Activated naive CD4-positive, alpha-beta T cell treated with anti-CD3 and anti-CD28 coated beads, Interleukin-2, amount 50 U/mL, for 24 hours (primary cell): Measurements from ENCODE around the gene CSDE1.

Experiments
- H3K27ac Mint-ChIP-seq: one replicate; pipeline ENCODE4 v1.8.0; 2021; ENCODE audit warnings: mild to moderate bottlenecking, mixed read lengths
- H3K27me3 Mint-ChIP-seq: one replicate; pipeline ENCODE4 v1.8.0; 2021; ENCODE audit warnings: mixed read lengths
- H3K36me3 Mint-ChIP-seq: one replicate; pipeline ENCODE4 v1.8.0; 2021; ENCODE audit warnings: mixed read lengths
- H3K4me1 Mint-ChIP-seq: one replicate; pipeline ENCODE4 v1.8.0; 2021; ENCODE audit warnings: mixed read lengths
- H3K4me3 Mint-ChIP-seq: one replicate; pipeline ENCODE4 v1.8.0; 2021; ENCODE audit warnings: mild to moderate bottlenecking, mixed read lengths
- H3K9me3 Mint-ChIP-seq: one replicate; pipeline ENCODE4 v1.8.0; 2021; ENCODE audit warnings: mixed read lengths

The CSDE1 gene

DNA sequence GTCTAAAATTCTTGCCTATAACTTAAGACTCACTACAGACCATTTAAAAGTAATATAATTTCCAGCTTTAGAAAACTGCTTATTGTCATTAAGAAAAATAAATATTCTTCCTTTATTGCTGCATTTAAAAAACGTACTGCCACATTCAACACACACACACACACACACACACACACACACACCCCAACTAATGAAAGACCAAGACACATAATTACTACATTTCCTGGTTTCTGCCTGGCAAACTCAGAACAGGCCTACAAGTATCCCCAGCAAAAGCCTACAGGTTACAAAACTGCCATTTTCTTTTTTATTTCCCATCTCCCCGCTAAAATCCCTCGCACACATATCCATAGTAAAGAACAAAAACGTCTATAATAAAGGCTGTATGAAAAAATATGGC is 89.4 kb downstream of the CSDE1 start:
- peaks cover 6% of the 10 kb centered on the region for H3K4me1 Mint-ChIP-seq
- no peaks in the 10 kb centered on the region for H3K9me3 Mint-ChIP-seq
- no peak overlapping the region for H3K27ac Mint-ChIP-seq
- H3K27me3 Mint-ChIP-seq, result peaks cover 4% of the 10 kb centered on the region
- peaks cover 2% of the 10 kb centered on the region for H3K36me3 Mint-ChIP-seq
- peak overlapping the region; percentile 55 for H3K4me3 Mint-ChIP-seq

DNA sequence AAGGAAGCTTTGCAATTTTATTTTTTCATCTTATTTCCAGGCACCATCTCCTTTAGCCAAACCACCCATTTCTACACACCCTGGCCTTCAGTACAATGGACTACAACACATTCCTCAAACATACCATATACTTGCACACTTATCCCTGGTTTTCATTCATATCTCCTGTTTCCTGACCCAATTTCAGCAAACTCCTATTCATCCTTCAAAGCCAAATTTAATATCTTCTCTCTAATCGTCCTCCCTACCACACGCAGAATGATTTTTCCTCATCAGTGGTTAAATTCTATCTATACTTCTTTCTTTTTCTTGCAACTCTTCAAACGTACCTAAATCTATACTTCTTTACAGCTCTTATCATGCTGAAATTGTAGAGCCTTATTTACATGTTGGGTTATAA is 90.8 kb downstream of the CSDE1 start:
- Mint-ChIP-seq H3K9me3 (no peaks in the 10 kb centered on the region), H3K27me3 (peaks cover 4% of the 10 kb centered on the region), H3K4me1 (peaks cover 6% of the 10 kb centered on the region), H3K36me3 (peaks cover 2% of the 10 kb centered on the region), H3K27ac (no peak overlapping the region), H3K4me3 (no peak overlapping the region)
